ENCODE measurements around the gene UPK3BL1. TPM values are rescaled to one million over a fixed set of nuclear protein-coding genes. Genes with fewer than 3 reads are reported as not detected.
"Not testable (repeated sequence)": the region's sequence is repeated elsewhere in the genome, so short reads cannot be mapped to it uniquely, and the experiment has no call there.

UPK3BL1 gene
- total and polyA plus RNA-seq, 2 experiments from 2014 or later = 60.5 to 72.5 TPM

DNA sequence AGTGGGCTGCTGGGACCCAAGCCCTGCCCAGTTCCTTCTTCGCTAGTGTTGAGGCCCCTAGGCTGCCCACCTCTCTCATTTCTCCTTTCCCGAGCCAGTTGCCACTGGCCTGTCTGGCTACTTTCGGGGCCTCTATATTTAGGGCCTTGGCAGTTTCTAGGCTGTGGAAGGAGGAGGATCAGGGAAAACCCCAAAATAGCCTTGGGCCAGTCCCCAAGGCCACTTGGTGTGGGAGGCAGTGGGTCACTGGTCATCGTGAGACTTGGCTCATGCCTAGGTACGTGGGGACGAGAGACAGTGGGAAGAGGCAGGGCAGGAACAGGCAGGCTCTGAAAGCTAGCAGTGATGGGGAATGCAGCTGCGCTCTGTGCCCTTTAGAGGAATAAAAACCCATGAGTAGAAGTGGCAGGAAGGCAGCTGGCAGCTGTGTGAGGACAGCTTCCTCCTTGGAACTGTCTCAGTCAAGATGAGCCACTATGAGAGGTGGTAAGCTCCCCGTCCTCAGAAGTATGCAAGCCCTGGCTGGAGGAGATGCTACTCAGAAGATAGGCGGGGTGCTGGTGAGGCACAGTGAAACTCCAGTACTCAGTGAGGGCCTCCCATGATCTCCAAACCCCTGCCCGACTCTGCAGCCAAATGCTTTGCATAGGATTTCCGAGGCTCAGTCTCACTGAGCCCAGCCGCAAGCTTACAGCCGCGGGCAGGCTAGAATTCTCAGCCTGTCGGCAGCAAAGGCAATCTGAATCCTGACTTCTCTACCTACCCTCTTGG lies 28.8 kb downstream of the UPK3BL1 start:
- H3K4me1 ChIP-seq (ENCODE audit: low read depth); H3K36me3 ChIP-seq; H3K27ac ChIP-seq; H3K4me3 ChIP-seq; DNase-seq (ENCODE audit: low read depth in 1 of 2, low spot score in 1 of 2); H3K9me3 ChIP-seq (ENCODE audit: low read depth); H3K27me3 ChIP-seq: not testable (repeated sequence)

DNA sequence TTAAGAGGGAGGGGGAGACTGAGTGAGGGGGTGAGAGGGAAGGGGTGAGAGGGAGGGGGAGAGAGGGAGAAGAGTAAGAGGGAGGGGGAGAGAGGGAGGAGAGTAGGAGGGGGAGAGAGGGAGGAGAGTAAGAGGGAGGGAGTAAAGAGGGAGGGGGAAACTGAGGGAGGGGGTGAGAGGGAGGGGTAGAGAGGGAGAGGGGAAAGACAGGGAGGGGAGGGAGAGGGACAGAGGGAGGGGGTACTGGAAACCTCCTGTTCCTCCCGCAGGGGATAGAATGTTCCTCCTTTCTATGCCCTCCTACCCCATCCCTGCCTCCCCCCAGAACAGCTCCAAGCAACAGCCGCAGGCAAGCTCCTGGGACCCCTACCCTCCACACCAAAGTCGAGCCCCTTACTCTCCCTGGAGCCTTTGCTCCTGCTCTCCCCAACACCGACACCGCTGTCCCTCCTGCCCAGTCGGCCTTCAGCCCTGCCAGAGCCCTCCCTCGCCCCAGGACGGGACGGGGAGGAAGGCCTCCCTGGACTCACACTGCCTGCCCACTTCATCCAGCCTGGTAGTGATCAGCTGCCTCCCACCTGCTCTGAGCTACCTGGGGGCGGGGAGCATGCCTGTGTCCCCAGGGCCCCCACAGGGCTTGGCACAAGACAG lies 30.8 kb downstream of the UPK3BL1 start:
- H3K36me3 ChIP-seq; H3K9me3 ChIP-seq (ENCODE audit: low read depth); H3K27ac ChIP-seq; H3K4me3 ChIP-seq; H3K4me1 ChIP-seq (ENCODE audit: low read depth); H3K27me3 ChIP-seq: not testable (repeated sequence)
- peak in 1 of 2 donors; percentile 39 for DNase-seq (ENCODE audit: low read depth in 1 of 2, low spot score in 1 of 2)

DNA sequence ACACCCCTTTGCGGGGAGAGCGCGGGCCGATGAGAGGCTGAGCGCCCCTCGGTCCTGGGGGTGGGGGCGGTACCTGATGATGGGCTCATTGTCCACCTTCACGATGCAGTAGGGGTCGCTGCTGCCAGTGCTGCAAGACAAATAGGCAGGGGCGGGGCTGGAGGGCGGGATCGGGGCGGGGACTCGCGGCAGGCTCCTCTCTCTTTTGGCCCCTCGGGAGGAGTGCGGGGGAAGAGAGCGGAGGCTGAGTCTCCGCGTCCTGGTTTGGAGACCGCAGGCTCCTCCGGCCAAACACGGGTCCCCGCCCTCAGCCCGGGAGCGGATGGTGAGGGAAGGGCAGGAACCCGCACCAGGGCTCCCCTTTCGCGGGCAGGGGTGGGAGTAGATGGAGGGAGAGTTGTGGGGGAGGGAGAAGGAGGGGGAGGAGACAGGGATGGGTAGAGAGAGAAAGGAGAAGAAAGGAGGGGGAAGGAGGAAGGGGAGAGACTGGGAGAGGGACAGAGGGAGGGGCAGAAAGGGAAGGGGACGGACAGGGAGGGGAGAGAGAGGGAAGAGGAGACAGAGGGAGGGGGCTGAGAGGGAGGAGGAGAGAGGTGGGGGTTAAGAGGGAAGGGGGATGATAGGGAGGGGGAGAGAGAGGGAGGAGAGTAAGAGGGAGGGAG lies 31.4 kb downstream of the UPK3BL1 start:
- not testable (repeated sequence) for H3K36me3 ChIP-seq; H3K27me3 ChIP-seq; H3K4me3 ChIP-seq; H3K27ac ChIP-seq; DNase-seq (ENCODE audit: low read depth in 1 of 2, low spot score in 1 of 2); H3K4me1 ChIP-seq (ENCODE audit: low read depth); H3K9me3 ChIP-seq (ENCODE audit: low read depth)

DNA sequence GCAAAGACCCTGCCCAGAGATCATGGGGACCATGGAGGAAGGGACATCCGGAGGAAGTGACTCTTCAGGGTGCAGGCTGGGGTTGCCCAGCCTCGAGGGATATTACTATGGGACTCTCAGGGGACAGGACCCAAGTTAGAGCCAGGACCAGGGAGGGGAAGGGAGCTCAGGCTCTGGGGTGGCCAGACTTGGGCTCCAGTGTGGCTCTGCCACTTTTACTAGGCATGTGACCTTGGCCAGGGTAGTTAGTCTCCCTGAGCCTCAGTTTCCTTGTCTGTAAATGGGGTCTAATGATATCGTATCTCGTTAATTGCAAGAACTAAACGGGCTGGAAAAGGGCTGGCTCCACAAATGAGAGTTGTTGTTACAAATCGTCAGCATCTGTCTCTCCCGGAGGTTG lies 32.1 kb downstream of the UPK3BL1 start:
- H3K27ac ChIP-seq; DNase-seq (ENCODE audit: low read depth in 1 of 2, low spot score in 1 of 2); H3K4me3 ChIP-seq; H3K9me3 ChIP-seq (ENCODE audit: low read depth); H3K27me3 ChIP-seq; H3K36me3 ChIP-seq; H3K4me1 ChIP-seq (ENCODE audit: low read depth): not testable (repeated sequence)

DNA sequence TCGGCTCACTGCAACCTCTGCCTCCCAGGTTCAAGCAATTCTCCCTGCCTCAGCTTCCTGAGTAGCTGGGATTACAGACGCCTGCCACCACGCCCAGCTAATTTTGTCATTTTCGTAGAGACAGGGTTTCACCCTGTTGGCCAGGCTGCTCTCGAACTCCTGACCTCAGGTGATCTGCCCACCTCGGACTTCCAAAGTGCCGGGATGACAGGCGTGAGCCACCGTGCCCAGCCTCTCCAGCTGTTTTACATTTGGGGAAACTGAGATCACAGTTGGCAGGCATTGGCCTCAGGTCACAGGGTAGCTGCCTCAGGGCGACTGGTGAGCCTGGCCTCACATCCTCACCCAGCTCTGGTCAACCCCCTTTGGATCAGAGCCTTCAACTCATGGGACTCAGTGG lies 32.9 kb downstream of the UPK3BL1 start:
- not testable (repeated sequence) for H3K9me3 ChIP-seq (ENCODE audit: low read depth); H3K4me1 ChIP-seq (ENCODE audit: low read depth); H3K27me3 ChIP-seq; H3K4me3 ChIP-seq; H3K36me3 ChIP-seq; H3K27ac ChIP-seq; DNase-seq (ENCODE audit: low read depth in 1 of 2, low spot score in 1 of 2)

DNA sequence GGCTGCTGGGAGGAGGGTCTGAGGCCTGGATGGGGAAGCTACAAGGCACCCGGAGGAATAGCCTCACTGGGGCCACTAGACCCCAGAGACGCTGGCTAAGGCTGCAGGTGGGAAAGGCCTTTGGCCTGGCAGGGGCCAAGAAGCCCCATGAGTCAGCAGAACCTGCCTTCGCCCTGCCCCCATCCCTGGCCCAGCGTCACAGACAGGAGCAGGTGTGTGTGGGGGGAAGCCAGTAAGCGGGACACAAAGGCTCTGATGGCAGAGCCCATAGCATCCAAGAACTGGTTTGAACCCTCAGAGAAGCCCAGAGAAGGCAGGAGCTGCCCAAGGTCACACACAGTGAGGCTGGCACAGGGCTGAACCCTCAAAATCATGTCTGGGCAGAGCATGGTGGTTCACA lies 35.7 kb downstream of the UPK3BL1 start:
- H3K36me3 ChIP-seq; H3K27ac ChIP-seq; H3K27me3 ChIP-seq; H3K4me3 ChIP-seq; H3K9me3 ChIP-seq (ENCODE audit: low read depth); H3K4me1 ChIP-seq (ENCODE audit: low read depth); DNase-seq (ENCODE audit: low read depth in 1 of 2, low spot score in 1 of 2): not testable (repeated sequence)

DNA sequence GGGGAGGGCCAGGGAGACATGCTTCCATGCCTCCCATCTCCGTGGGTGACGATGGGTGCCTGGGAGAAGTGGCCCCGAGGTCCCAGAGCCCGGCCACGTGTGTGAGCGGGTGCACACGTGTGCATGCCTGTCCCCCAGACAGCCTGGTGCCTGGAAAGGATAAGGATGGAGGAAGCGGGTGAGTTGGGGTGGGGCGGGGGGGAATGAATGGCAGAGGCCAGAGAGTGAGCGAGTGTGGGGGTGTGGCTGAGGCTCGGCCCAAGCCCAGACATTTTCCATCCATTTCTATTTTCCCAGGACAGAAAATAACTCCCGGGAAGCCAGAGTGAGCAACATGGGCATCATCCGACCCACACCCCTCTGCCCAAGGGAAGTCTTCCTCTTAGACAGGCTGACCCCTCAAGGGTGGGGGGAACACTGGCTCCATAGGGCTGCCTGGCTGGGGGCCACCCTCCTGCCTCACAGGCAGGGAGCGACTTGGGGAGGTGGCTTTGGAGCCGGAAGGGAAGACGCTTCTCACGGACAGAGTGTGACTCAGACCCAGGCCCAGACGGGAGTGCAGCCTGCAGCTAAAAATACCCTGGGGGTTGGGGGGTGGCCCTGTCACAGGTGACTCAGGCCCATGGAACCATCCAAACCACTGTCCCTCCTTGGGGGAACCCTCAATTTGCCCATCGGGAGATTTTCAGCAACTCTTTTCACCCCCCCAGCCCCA lies 38.0 kb downstream of the UPK3BL1 start:
- not testable (repeated sequence) for DNase-seq (ENCODE audit: low read depth in 1 of 2, low spot score in 1 of 2); H3K4me3 ChIP-seq; H3K27me3 ChIP-seq; H3K4me1 ChIP-seq (ENCODE audit: low read depth); H3K9me3 ChIP-seq (ENCODE audit: low read depth); H3K36me3 ChIP-seq; H3K27ac ChIP-seq

DNA sequence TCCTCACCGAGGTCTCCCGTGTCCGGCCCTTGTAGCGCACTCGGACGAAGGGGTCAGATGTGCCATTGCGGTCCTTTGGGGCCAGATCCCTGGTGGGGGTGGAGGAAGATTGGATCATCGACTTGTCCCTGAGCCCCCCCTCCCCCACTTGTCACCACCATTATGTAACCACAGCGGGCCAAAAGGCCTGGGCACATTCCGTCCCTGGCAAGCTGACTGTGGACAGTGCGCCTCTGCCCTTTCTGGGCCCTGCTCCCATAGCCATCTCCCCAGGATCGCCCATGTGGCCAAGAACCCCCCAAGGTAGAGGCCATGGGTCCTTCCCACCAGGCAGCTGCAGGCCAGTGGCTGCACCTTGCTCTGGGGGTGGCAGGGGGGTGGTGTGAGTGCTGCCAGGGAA lies 40.3 kb downstream of the UPK3BL1 start:
- not testable (repeated sequence) for H3K4me3 ChIP-seq

DNA sequence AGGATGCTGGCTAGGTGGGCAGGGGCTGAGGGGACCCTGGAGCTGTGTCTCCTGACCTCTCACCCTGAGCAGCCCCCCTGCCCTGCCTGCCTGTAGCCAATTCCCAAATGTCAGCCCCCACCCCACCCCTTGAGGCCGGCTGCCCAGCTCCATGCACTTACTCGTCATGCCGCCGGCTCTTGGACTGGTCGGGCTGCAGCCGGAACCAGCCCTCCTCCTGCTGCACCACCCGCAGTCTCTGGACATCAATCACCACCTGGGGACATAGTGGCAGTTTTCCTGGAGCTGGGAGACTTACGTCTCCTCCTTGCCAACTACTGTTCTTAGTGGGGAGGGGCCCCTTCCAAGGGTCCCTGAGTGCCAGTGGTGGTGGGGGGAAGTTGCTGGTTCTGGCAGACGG lies 42.9 kb downstream of the UPK3BL1 start:
- H3K36me3 ChIP-seq; H3K27ac ChIP-seq; H3K4me1 ChIP-seq (ENCODE audit: low read depth); DNase-seq (ENCODE audit: low read depth in 1 of 2, low spot score in 1 of 2); H3K27me3 ChIP-seq; H3K4me3 ChIP-seq; H3K9me3 ChIP-seq (ENCODE audit: low read depth): not testable (repeated sequence)

More for the DNA sequence above, 40.3 kb downstream of the UPK3BL1 start:
- not testable (repeated sequence) for H3K27ac ChIP-seq; H3K9me3 ChIP-seq (ENCODE audit: low read depth); H3K36me3 ChIP-seq; DNase-seq (ENCODE audit: low read depth in 1 of 2, low spot score in 1 of 2); H3K4me1 ChIP-seq (ENCODE audit: low read depth); H3K27me3 ChIP-seq

DNA sequence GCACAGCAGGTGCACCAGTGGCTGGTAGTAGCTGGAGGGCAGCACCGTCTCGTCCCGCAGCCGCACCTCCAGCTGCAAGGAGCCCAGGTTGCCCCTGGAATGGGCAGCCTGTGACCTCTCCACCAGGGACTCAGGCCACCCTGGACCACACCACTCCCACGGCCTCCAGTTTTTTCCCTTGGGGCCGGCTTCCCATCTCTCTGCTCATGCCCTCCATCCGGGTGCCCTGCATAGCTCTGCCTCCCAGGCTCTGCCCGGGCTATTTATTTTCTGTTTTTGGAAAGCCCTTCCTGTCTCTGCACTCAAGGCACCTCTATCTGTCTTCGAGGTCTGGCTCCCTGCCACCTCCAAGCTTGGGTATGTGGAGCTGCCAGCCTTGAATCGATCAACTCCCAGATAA lies 46.6 kb downstream of the UPK3BL1 start:
- H3K27me3 ChIP-seq; H3K27ac ChIP-seq; H3K4me3 ChIP-seq; H3K4me1 ChIP-seq (ENCODE audit: low read depth); H3K36me3 ChIP-seq; DNase-seq (ENCODE audit: low read depth in 1 of 2, low spot score in 1 of 2); H3K9me3 ChIP-seq (ENCODE audit: low read depth): not testable (repeated sequence)

DNA sequence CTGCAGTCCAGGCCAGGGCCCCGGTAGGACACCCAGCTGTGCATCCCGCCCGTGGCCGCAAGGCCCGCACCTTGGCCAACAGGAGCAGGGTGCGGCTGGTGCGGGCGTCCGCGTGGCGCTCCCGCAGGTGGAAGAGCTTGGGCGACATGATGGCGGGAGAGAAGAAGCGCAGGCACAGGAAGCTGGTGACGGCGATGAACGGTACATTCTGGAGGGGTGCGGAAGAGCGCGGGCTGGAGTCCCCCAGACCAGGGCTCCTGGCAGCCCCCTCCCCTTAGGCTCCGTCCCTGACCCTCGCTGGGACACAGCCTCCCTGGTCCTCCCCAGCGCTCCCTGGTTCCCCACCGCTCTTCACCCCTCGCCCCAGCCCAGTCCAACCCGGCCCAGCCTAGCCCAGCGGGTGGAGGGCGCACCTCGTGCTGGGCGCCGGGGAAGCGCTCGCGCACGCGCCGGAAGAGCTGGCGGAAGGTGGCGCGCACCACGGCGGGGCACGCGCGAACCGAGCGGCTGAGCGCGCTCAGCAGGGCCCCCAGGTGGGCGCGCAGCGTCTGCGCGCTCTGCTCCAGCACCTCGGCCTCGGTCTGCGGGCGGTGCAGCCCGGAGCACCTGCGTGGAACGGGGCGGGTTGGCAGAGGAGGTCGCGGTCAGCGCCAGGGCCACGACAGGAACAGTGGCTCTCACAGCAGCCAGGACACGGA lies 48.8 kb downstream of the UPK3BL1 start:
- not testable (repeated sequence) for H3K4me1 ChIP-seq (ENCODE audit: low read depth); H3K36me3 ChIP-seq; H3K27me3 ChIP-seq; H3K27ac ChIP-seq; H3K4me3 ChIP-seq; H3K9me3 ChIP-seq (ENCODE audit: low read depth); DNase-seq (ENCODE audit: low read depth in 1 of 2, low spot score in 1 of 2)

DNA sequence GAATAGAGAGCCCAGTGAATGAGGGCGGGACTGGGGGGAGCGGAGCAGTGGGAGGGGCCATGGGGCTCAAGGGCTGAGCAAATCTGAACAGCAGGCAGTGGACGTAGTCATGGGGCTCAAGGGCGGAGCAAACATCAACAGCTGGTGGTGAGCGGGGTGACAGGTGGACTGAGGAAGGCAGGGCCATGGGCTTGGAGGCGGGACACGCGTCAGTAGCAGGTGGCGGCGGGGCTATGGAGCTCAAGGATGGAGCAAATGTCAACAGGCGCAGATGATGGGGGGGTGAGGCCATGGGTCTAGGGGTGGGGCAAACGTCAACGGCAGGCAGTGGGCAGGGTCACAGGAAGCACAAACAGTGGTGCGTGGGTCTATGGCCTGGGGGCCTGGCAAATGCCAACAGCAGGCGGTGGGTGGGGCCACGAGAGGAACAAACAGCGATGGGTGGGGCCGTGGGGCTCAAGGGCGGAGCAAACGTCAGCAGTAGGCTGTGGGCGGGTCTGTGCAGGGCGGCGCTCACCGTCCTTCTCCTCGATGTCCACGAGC lies 50.0 kb downstream of the UPK3BL1 start:
- H3K27me3 ChIP-seq; H3K4me1 ChIP-seq (ENCODE audit: low read depth); H3K9me3 ChIP-seq (ENCODE audit: low read depth); H3K4me3 ChIP-seq; H3K27ac ChIP-seq; H3K36me3 ChIP-seq; DNase-seq (ENCODE audit: low read depth in 1 of 2, low spot score in 1 of 2): not testable (repeated sequence)

DNA sequence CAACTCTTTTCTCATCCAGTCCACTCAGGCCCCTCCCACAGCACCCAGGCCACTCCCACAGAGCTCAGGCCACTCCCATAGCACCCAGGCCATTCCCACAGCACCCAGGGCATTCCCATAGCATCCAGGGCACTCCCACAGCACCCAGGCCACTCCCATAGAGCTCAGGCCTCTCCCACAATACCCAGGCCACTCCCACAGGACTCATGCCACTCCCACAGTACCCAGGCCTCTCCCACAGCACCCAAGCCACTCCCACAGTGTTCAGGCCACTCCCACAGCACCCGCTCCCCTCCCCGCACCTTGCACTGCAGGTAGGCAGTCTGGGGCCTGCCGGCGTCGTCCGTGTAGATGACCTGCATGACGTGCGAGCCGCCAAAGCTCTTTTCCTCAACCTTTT lies 52.7 kb downstream of the UPK3BL1 start:
- DNase-seq (ENCODE audit: low read depth in 1 of 2, low spot score in 1 of 2); H3K4me3 ChIP-seq; H3K27me3 ChIP-seq; H3K9me3 ChIP-seq (ENCODE audit: low read depth); H3K4me1 ChIP-seq (ENCODE audit: low read depth); H3K27ac ChIP-seq; H3K36me3 ChIP-seq: not testable (repeated sequence)

All from cardiac muscle cell (in vitro differentiated cells and primary cell).